Mesodermal cell (in vitro differentiated cells): Measurements from ENCODE around the gene YES1.
"Not testable (repeated sequence)": the region's sequence is repeated elsewhere in the genome, so short reads cannot be mapped to it uniquely, and the experiment has no call there.

Source experiments
- H3K27ac ChIP-seq: 2 replicates; pipeline ENCODE4 v1.7.0; 2013; ENCODE audit warnings: mild to moderate bottlenecking, low read depth, low read length, moderate library complexity; ENCODE audit not compliant: severe bottlenecking
- H3K36me3 ChIP-seq: 2 replicates; pipeline ENCODE4 v1.7.1; 2013; ENCODE audit warnings: mild to moderate bottlenecking, low read length, moderate library complexity; ENCODE audit not compliant: control insufficient read depth, insufficient read depth
- H3K4me1 ChIP-seq: one replicate; pipeline ENCODE4 v1.7.1; 2013; ENCODE audit warnings: mild to moderate bottlenecking, low read length; ENCODE audit not compliant: insufficient read depth, control insufficient read depth, poor library complexity, severe bottlenecking
- H3K4me3 ChIP-seq: 2 replicates; pipeline ENCODE4 v1.7.0; 2013; ENCODE audit warnings: low read length, control low read depth, mild to moderate bottlenecking; ENCODE audit not compliant: insufficient read depth, poor library complexity, severe bottlenecking; ENCODE audit errors: extremely low read depth
- H3K9me3 ChIP-seq: 2 replicates; pipeline ENCODE4 v1.7.1; 2013; ENCODE audit warnings: mild to moderate bottlenecking, low read length, moderate library complexity; ENCODE audit not compliant: control insufficient read depth
- WGBS, 2 experiments: methylation state at CpG; one replicate each; pipeline ENCODE4 v1.1.5; 2013; ENCODE audit warnings: missing lambda C conversion rate in 2 of 2; ENCODE audit not compliant: insufficient coverage in 2 of 2; 5-methylcytosine and 5-hydroxymethylcytosine counted together

YES1 gene

GRCh38 chr18:682833-683232, 129.2 kb downstream of the YES1 start:
- H3K9me3 ChIP-seq, result no peaks in the 10 kb centered on the region
- H3K4me1 ChIP-seq, result peaks cover 7% of the 10 kb centered on the region
- no peak overlapping the region for H3K27ac ChIP-seq
- peaks cover 32% of the 10 kb centered on the region for H3K36me3 ChIP-seq
- no peak overlapping the region for H3K4me3 ChIP-seq

GRCh38 chr18:682416-682815, 129.6 kb downstream of the YES1 start:
- H3K4me1 ChIP-seq, H3K9me3 ChIP-seq: not testable (repeated sequence)
- WGBS, 2 experiments, result 90 to 100% methylated on average over 5 to 7 of the region's 9 CpGs

DNA sequence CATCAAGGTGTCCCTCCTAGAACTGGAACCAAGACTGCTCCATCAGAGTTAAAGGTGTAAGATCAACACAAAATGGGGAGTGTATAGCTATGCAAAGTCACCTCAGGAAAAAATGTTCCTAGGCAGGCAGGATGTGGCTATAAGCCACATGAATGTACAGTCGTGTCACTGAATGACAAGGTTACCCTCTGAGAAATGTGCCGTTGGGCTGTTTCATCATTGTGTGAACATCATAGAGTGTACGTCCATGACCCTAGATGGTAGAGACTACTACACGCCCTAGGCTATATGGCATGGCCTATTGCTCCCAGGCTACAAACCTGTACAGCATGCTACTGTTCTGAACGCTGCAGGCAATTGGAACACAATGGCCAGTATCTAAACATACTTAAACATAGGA, 130.1 kb downstream of the YES1 start:
- no peak overlapping the region for H3K27ac ChIP-seq
- WGBS, 2 experiments, result 95 to 98% methylated on average over 5 of the region's 5 CpGs
- H3K4me1 ChIP-seq, result peaks cover 3% of the 10 kb centered on the region
- no peak overlapping the region for H3K4me3 ChIP-seq
- peaks cover 32% of the 10 kb centered on the region for H3K36me3 ChIP-seq
- no peaks in the 10 kb centered on the region for H3K9me3 ChIP-seq

More at GRCh38 chr18:682416-682815, 129.6 kb downstream of the YES1 start:
- H3K36me3 ChIP-seq, result peaks cover 32% of the 10 kb centered on the region
- not testable (repeated sequence) for H3K4me3 ChIP-seq, H3K27ac ChIP-seq

GRCh38 chr18:680392-680791, 131.7 kb downstream of the YES1 start:
- peaks cover 41% of the 10 kb centered on the region for H3K36me3 ChIP-seq
- 90 to 100% methylated on average over 3 to 4 of the region's 4 CpGs for WGBS, 2 experiments
- H3K27ac ChIP-seq, result no peak overlapping the region
- H3K9me3 ChIP-seq, result no peaks in the 10 kb centered on the region
- H3K4me3 ChIP-seq, result no peak overlapping the region
- H3K4me1 ChIP-seq, result no peaks in the 10 kb centered on the region

DNA sequence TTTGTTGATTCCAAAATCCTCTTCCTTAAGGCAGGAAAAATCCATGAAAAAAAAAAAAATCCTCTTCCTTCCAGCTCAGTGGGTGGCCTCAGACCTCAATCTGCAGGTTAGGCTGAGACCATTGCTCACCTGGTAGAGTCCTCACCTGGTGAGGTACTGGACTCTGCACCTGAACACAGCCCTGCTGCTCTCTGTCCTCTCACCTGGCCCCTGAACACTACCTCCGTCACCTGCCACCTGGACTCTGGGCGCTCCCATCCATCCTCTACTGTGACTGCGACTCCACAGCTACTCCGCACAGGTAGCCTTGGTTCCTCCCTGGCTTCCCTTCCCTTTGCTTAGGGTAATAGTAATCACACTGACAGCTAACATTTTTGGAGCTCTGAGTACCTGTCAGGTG, 132.5 kb downstream of the YES1 start:
- H3K36me3 ChIP-seq, result peaks cover 44% of the 10 kb centered on the region
- no peak overlapping the region for H3K4me3 ChIP-seq
- no peaks in the 10 kb centered on the region for H3K4me1 ChIP-seq
- H3K9me3 ChIP-seq, result no peaks in the 10 kb centered on the region
- WGBS, 2 experiments, result 97 to 98% methylated on average over 4 of the region's 4 CpGs
- H3K27ac ChIP-seq, result no peak overlapping the region

DNA sequence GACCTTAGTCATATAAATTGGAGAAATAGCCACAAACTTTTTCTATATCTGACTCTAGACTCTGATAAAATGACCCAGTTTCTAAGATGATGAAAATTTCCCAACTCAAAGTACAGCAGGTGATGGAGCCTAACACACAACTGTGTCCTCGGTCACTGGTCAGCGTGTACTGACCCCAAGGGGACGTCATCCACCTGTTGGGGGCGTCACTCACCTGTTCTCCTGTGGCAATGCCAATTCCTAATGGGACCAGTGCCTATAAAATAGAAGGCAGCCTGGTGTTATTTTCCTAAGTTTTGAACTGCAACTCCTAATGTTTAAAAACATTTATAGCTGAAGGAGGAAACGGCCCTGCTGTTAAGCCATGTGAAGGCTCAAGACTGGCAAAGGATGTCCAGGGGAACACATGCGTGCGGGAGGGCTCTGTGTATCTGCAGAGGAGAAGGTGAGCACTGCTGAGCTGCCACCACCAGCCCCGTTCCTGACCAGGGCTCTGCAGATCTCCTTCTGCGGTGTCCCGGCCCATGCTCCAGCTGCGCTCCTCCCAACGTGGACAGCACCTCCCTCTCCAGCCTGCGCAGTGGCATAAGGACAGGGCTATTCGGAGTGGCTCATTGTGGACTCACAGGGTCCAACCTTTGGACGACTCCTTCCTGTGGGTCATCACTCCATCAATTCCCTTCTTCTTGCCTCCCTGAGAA, 133.4 kb downstream of the YES1 start:
- no peak overlapping the region for H3K27ac ChIP-seq
- no peaks in the 10 kb centered on the region for H3K4me1 ChIP-seq
- peaks cover 49% of the 10 kb centered on the region for H3K36me3 ChIP-seq
- WGBS, 2 experiments, result 91 to 93% methylated on average over 11 to 14 of the region's 15 CpGs
- no peak overlapping the region for H3K4me3 ChIP-seq
- no peaks in the 10 kb centered on the region for H3K9me3 ChIP-seq

DNA sequence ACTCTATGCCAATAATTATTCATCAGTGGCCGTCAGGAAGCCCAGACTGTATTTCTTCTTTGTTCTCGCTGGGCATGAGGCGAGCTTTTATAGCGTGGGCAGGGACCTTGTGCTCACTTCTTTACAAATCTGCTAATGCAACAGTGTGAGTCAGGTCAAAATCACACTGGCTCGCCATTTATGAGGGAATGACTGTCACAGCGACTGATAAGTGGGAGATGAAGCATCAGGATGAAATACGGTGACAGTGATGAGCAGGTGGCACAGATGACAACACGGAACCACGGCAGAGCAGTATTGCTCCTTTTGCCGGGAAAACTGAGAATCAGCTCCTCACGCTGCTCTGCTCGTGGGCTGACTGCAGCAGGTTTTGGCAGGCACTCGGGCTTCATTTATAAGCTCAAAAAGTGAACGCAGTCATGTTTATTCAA, 134.1 kb downstream of the YES1 start:
- Histone ChIP-seq H3K36me3 (peaks cover 55% of the 10 kb centered on the region), H3K9me3 (no peaks in the 10 kb centered on the region)
- 93 to 99% methylated on average over 14 of the region's 14 CpGs for WGBS, 2 experiments

DNA sequence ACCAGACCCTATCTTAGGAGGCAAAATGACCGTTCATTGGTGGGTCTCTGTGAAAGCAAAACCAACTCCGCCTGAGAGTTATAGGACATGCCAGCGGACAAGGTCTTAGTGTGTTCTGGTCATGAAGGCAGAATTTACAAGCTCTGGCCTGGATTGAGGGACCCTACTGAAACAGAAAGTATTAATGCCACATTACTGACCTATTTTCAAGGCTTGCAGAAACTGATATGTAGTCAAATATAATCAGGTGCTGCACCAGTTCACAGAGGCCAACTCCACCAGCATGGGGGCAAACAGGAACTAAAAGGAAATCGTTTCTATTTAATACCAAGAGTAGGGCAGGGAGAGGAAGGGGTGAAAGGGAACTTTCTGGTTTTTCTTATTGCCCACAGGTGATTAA, 134.9 kb downstream of the YES1 start:
- WGBS, 2 experiments, result 100% methylated on average over 2 of the region's 4 CpGs
- peaks cover 63% of the 10 kb centered on the region for H3K36me3 ChIP-seq
- H3K9me3 ChIP-seq, result no peaks in the 10 kb centered on the region
- no peak overlapping the region for H3K4me3 ChIP-seq
- H3K27ac ChIP-seq, result no peak overlapping the region
- H3K4me1 ChIP-seq, result no peaks in the 10 kb centered on the region

More for the DNA sequence above, 134.1 kb downstream of the YES1 start:
- no peaks in the 10 kb centered on the region for H3K4me1 ChIP-seq
- H3K4me3 ChIP-seq, result no peak overlapping the region
- no peak overlapping the region for H3K27ac ChIP-seq

DNA sequence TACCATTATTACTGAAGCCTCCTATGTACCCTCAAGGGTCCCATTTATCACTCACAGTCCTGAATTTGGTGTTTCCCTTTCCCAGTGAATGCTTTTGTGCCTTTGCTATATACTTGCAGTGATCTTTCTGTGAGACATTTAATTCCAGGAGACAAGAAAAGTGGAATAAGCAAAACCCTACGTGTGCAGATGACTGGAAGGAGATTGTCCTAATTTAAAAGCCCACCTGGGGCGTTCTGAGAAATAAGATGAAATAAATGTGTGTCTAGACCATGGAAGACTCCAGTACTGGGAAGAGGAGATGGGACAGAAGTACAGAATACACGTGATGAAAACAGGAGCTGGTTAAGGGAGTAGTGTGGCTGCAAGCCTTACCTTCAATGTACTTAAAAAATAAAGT, 135.3 kb downstream of the YES1 start:
- Histone ChIP-seq H3K9me3 (no peaks in the 10 kb centered on the region), H3K36me3 (peaks cover 63% of the 10 kb centered on the region), H3K4me1 (no peaks in the 10 kb centered on the region), H3K27ac (no peak overlapping the region), H3K4me3 (no peak overlapping the region)
- WGBS, 2 experiments, result 95 to 96% methylated on average over 2 to 3 of the region's 3 CpGs

DNA sequence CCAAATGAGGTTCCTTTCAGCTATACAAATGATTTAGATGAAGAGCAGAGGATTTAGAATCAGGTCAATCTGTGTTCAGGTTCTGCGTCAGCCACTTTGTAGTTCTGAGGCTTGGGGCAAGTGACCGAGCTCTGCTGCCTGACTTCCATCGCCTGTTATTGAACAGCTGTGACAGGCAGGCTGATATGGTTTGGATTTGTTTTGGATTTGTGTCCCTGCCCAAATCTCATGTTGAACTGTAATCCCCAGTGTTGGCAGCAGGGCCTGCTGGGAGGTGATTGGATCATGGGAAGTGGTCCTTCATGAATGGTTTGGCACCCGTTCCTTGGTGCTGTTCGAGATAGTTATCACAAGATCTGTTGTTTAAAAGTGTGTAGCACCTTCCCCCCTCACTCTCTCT, 136.0 kb downstream of the YES1 start:
- no peaks in the 10 kb centered on the region for H3K9me3 ChIP-seq
- 92% methylated on average over 3 to 4 of the region's 5 CpGs for WGBS, 2 experiments
- no peak overlapping the region for H3K27ac ChIP-seq
- H3K4me3 ChIP-seq, result no peak overlapping the region
- no peaks in the 10 kb centered on the region for H3K4me1 ChIP-seq
- H3K36me3 ChIP-seq, result peaks cover 63% of the 10 kb centered on the region

DNA sequence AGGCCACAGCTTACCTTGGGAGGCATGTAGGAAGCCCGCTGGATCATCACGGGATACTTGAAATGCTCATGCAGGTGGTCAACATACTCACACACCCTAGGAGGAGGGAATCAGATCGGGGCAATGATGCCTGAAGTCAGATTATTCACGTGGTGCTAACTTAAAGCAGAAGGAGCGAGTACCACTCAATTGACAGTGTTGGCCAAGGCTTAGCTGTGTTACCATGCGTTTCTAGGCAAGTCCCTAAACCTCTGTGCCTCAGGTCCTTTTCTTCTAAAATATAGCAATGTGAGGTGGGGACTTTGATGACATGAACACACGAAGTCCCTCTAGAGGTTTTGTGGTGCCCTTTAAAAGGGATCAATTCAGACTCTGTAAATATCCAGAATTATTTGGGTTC, 136.7 kb downstream of the YES1 start:
- H3K4me3 ChIP-seq, result no peak overlapping the region
- peaks cover 70% of the 10 kb centered on the region for H3K36me3 ChIP-seq
- H3K4me1 ChIP-seq, result no peaks in the 10 kb centered on the region
- 96 to 97% methylated on average over 4 of the region's 7 CpGs for WGBS, 2 experiments
- H3K9me3 ChIP-seq, result no peaks in the 10 kb centered on the region
- no peak overlapping the region for H3K27ac ChIP-seq
